PC-9 (cell line): ENCODE results near the gene CA5A.

ENCODE experiments used
- CTCF ChIP-seq: fragments of 200-600 bp; sonication (generic); conservative IDR thresholded peaks from 2 replicates; pipeline ENCODE4 v1.6.1; 2017; ENCODE audit warnings: mixed run types, antibody characterized with exemption, mild to moderate bottlenecking, moderate library complexity
- EZH2 ChIP-seq: fragments of 200-600 bp; sonication (generic); IDR thresholded peaks from 2 replicates; pipeline ENCODE4 v1.8.0; 2017; ENCODE audit warnings: antibody characterized with exemption, low read depth

- TF ChIP-seq EZH2 (no peak), CTCF (no peak)
These were observed 80.2 kb downstream of the CA5A start for GRCh38 chr16:87855852-87856715.
